CD4-positive, alpha-beta T cell treated with Interleukin-6 at 100 ng/mL for 8 hours (primary cell): ENCODE measurements around the gene PDE8B.

Experiments
- DNase-seq: peaks from one replicate; pipeline ENCODE4 v3.0.0-alpha.2; 2020; ENCODE audit warnings: mixed read lengths, low spot score

Gene PDE8B, protein sequence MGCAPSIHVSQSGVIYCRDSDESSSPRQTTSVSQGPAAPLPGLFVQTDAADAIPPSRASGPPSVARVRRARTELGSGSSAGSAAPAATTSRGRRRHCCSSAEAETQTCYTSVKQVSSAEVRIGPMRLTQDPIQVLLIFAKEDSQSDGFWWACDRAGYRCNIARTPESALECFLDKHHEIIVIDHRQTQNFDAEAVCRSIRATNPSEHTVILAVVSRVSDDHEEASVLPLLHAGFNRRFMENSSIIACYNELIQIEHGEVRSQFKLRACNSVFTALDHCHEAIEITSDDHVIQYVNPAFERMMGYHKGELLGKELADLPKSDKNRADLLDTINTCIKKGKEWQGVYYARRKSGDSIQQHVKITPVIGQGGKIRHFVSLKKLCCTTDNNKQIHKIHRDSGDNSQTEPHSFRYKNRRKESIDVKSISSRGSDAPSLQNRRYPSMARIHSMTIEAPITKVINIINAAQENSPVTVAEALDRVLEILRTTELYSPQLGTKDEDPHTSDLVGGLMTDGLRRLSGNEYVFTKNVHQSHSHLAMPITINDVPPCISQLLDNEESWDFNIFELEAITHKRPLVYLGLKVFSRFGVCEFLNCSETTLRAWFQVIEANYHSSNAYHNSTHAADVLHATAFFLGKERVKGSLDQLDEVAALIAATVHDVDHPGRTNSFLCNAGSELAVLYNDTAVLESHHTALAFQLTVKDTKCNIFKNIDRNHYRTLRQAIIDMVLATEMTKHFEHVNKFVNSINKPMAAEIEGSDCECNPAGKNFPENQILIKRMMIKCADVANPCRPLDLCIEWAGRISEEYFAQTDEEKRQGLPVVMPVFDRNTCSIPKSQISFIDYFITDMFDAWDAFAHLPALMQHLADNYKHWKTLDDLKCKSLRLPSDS

GRCh38 chr5:77210091-77210963, at the start of gene PDE8B:
TSS of gene PDE8B (plus strand) at chr5:77210680. CDS start at chr5:77210926, 246 bp downstream.
- no peak for DNase-seq

DNA sequence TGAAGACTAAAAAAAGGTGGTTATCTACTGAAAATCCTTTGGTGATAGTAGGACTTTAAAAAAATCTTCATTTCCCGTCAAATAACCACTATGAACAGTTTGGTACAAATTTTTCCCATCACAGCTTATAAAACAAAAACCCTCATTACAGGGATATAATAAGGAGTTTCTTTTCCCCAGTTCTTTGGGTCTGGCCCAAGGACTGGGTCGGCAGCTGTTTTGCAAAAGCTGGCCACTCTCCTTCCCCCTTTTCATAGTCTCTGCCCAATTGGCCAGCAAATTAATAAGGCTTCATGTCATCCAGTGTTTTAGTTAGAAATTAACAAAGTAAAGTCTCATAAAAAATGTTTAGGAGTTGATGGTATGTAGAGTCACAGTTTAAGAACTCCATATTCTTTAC, 47.0 kb upstream of the PDE8B start:
- DNase-seq = no peak

DNA sequence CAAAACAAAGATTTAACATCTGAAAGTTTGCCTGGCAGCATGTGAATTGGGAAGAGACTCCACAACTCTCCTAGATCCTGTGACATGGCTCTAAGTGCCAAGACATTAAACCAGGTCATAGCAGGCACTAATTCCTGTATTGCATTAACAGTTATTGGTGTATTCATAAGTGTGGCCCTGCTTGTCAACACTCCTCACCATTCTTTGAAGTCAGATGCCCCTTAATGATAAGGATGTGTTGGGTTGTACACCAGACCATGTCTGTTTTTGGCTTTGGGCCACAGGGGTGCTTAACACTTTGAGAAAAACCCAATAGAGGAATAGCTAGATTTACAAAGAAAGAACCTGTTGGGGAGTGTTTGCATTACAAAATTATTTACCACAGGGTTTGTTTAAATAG, 43.4 kb upstream of the PDE8B start:
- DNase-seq = no peak

- no peak for DNase-seq
Measured at GRCh38 chr5:77167695-77168121, 42.8 kb upstream of the PDE8B start.

- no peak for DNase-seq
Measured at GRCh38 chr5:77168161-77168878, 42.2 kb upstream of the PDE8B start.

DNA sequence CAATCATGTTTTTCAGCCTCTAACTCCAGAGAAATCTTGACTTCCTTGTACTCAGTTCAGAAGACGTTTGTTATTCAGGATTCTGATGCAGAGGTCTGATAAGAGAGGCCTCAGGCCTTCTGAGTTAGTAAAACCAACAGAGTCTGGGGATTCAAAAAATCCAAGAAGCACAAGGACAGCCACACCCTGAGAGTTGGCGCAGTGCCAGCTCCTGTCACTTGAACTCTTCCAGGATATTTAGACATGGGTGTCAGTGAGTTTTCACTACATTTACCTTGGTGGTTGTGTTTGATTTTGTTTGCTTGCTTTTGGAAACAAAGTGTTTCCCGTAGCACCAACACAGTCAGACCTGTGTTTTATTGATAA, 41.6 kb upstream of the PDE8B start:
- no peak for DNase-seq

DNA sequence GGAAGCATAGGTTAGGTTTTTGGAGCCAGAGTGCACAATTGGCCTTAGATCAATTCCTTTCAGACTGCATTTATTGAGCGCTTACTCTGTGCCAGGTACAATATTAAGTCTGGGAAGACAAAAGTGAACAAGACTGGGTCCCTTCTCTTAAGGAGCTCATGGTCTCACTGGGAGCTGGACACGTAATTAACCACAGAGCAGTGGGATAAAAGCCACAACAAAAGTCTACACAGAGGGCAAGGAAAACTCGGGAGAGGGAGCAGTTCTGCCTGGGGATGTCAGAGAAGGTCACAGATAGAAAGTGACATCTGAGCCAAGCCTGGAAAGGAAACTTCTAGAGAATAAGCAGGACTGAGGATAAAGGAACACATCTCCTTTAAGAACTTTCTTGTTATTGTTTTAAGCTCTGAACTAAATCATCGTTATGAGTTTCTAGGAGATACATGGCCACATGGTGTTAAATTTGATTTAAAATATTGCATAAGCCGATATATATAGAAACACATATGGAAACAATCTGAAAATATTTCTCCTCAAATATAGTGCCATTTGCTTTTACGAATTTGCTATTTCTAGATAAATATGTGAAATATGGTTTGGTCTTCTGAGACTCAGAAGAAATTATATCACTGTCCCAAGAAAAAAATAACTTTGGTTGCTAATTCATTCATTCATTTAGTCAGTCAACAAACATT, 40.1 kb upstream of the PDE8B start:
- DNase-seq = no peak

DNA sequence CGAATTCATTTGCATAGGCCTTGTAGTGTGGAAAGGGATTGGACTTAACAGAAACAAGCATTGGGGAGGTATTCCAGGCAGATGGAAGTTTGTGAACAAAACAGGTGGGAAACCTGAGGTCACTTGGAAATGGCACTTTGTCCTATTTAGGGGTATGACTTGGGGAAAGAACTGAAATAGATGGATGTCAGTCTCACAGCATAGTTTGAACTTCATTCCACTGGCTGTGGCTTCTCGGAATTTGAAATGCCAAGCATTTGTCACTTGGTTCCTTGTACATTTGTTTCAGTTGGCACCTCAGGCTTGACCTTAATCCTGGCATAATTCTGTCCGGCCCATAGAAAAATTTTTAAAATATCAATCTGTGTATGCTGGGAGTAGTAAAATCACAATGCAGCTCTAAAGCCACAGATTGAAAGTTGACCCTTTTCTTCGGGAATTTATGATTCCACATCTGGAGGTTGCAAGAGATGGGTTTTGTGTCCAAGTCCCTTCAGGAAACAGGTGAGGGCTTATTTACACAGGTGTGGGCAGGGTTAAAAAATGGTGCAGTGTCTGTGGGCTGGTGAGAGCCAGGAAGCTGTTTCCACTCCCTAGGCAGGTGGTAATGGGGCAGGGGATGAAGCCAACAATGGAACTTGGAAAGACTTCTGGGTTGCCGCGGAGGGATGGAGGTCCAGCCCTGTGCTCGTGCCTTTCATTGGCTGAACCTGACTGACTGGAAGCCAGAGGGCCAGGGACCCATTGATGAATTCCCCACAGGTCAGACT, 39.2 kb upstream of the PDE8B start:
- DNase-seq = no peak

- no peak for DNase-seq
Measured at GRCh38 chr5:77172713-77173328, 37.7 kb upstream of the PDE8B start.

GRCh38 chr5:77174526-77174925, 36.0 kb upstream of the PDE8B start:
- DNase-seq = no peak

DNA sequence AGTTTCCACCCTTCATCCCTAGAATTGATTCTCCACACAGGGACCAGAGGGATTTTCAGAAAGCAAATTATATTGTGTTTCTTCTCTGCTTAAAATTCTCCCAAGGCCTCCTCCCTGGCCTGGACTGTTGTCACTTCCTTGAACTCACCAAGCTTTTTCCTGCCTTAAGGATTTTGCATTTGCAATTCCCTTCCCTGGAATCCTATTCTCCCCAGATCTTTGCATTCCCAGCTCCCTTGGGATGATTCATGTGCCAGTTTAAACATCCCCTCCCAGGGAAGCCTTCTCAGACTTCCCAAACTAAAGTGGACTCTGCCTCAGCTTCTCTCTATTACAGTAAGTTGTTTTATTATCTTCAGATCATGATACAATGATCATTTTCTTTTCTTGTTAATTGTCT, 35.2 kb upstream of the PDE8B start:
- DNase-seq = no peak

DNA sequence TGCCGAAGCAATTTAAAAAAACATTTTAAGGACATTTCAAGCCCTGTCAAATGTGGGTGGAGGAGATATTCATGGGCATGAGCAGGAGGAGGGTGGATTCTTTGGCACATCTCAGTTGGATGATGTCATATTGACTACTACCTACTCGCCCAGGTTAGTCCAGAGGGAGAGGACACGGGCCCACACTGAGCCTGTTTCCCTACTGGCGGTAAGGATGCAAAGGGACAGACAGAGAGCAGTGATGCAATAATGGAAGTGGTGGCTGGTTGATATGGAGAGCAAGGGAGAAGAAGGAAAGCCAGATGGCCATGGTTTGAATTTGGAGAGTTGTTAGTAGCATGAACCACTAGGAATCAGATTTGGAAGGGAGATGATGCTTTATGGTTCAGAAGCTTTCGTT, 34.1 kb upstream of the PDE8B start:
- DNase-seq = no peak

GRCh38 chr5:77177576-77177975, 32.9 kb upstream of the PDE8B start:
- DNase-seq = no peak

- no peak for DNase-seq
Measured at GRCh38 chr5:77180167-77181081, 30.1 kb upstream of the PDE8B start.

DNA sequence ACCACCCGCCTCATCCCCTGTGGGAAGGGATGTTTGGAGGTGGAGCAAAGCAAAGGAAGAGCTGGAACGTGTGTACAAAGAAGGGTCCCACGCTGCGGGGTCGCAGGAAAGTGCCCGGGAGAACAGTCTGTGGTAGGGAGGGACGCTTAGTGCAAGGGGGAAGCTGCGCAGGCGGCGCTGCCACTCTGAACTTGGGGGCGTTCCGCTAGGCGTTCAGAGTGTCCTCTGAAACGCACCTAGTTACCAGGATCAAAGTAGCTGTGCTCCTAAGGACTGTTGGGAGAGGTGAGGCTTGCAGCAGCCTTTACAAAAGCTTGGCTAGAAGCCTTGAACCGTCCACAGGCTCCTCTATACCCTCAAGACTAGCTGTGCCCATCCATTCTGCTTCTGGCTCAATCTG, 29.3 kb upstream of the PDE8B start:
- DNase-seq = no peak

DNA sequence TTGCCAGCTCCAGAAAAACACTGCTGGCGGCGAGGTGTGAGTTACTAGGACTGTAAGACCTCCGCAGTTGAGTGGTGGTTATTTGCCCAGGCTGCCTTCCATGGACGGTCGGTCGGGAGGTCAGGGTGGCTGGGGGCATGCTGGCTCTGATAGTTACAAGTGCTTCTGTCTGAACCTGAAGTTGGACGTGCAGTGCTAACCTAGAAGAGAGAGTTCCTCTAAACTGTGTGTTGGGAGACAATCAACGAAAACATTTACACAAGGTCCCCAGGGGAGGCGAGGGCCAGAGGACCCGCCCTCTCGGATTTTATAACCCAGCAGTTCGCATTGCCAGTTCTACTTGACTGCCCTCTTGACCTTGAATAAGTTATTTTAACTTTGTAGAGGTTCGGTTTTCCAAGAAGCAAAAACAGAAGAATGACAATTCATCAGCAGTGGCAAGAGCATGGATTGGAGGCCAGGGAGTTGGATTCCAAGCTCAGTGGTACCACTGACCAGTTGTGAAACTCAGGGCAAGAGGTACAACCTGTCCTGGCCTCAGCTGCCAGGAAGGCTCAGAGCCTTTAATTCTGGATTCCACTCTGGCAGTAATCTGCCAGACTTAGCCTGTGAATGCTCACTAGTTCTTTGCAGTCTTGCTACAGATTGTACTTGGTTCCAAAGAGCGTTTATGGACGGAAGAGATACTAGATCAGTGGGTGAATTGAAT, 28.7 kb upstream of the PDE8B start:
- DNase-seq = no peak

- DNase-seq = no peak
Measured at GRCh38 chr5:77182367-77182766, 28.1 kb upstream of the PDE8B start.
